Measurements from ENCODE around the gene CES2. TPM values are rescaled to one million over a fixed set of nuclear protein-coding genes. Genes with fewer than 3 reads are reported as not detected.

Gene CES2
- total and polyA plus RNA-seq, 2 donors (not counting 1 experiment from before 2014, with no cell fraction given), result 23.5 to 47.8 TPM

GRCh38 chr16:66899310-66899944 lies 35.9 kb upstream of the CES2 start:
- no peak overlapping the region for H3K27ac Mint-ChIP-seq
- no peak for TF ChIP-seq CTCF (IDR thresholded peaks at IDR 0.05)
- TF ChIP-seq EZH2 (IDR thresholded peaks at IDR 0.05; ENCODE audit: borderline replicate concordance, insufficient read depth, low read depth, low read length, poor library complexity, severe bottlenecking), result no peak
- Histone ChIP-seq H3K27me3 (replicated peaks in 1 of 4; ENCODE audit: control extremely low read depth in 1 of 4, control insufficient read depth in 3 of 4, insufficient read depth in 4 of 4, low read length in 3 of 4) (peaks cover 0 to 3% (median 0%) of the 10 kb centered on the region in 4 experiments), H4K20me1 (ENCODE audit: control insufficient read depth, insufficient read depth, low read length, poor library complexity, severe bottlenecking) (no peaks in the 10 kb centered on the region), H3K9ac (ENCODE audit: low read length) (no peak overlapping the region), H2AFZ (ENCODE audit: insufficient read depth, low read depth, low read length, poor library complexity, severe bottlenecking) (no peak overlapping the region), H3K79me2 (ENCODE audit: control insufficient read depth, insufficient read depth, low read length) (no peaks in the 10 kb centered on the region), H3K4me1 (ENCODE audit: control insufficient read depth in 2 of 2, insufficient read depth in 2 of 2, low read length in 2 of 2) (peaks cover 0 to 3% of the 10 kb centered on the region in 2 donors), H3K9me3 (ENCODE audit: control extremely low read depth in 1 of 3, control insufficient read depth in 2 of 3, insufficient read depth in 1 of 3, low read length in 2 of 3) (no peaks in the 10 kb centered on the region), H3K27ac (ENCODE audit: low read length in 2 of 2) (no peak overlapping the region), H3K4me2 (replicated peaks; ENCODE audit: low read depth, low read length, poor library complexity, severe bottlenecking) (no peak overlapping the region), H3K4me3 (ENCODE audit: control extremely low read depth in 1 of 5, extremely low read depth in 1 of 5, insufficient read depth in 1 of 5, low read depth in 2 of 5, low read length in 4 of 5) (no peak overlapping the region), H3K36me3 (replicated peaks in 1 of 2; ENCODE audit: control extremely low read depth in 1 of 2, control insufficient read depth in 1 of 2, extremely low read depth in 1 of 2, insufficient read depth in 2 of 2, low read length in 1 of 2) (no peaks in the 10 kb centered on the region)
- ATAC-seq (ENCODE audit: low read depth) (no peak), DNase-seq (no peak)
- POLR2A ChIA-PET, result no interaction called here
- no peaks in the 10 kb centered on the region for H3K4me1 Mint-ChIP-seq
- intact Hi-C loops (cut with micrococcal nuclease), result no loop called here
- no peaks in the 10 kb centered on the region for H3K9me3 Mint-ChIP-seq (ENCODE audit: insufficient read depth)
- H3K4me3 Mint-ChIP-seq, result no peak overlapping the region
- CTCF ChIA-PET, result interaction anchor here (0.6 kb wide), 1 partner anchor 39 kb away, joined by 4 read pairs; no protein-coding TSS in a partner anchor
- no peaks in the 10 kb centered on the region for H3K27me3 Mint-ChIP-seq
- 85% methylated on average over 4 of the region's 6 CpGs for WGBS (ENCODE audit: insufficient coverage)

- H4K20me1 ChIP-seq (ENCODE audit: control insufficient read depth, insufficient read depth, low read length, poor library complexity, severe bottlenecking), result no peaks in the 10 kb centered on the region
- intact Hi-C loops (cut with micrococcal nuclease), result no loop called here
- H3K27ac ChIP-seq (ENCODE audit: low read length in 2 of 2), result no peak overlapping the region
- POLR2A ChIA-PET, result no interaction called here
- Mint-ChIP-seq H3K9me3 (ENCODE audit: insufficient read depth) (no peaks in the 10 kb centered on the region), H3K4me1 (no peaks in the 10 kb centered on the region), H3K27me3 (no peaks in the 10 kb centered on the region), H3K27ac (no peak overlapping the region), H3K4me3 (no peak overlapping the region)
- H3K4me1 ChIP-seq (ENCODE audit: control insufficient read depth in 2 of 2, insufficient read depth in 2 of 2, low read length in 2 of 2), result peaks cover 0 to 3% of the 10 kb centered on the region in 2 donors
- peaks cover 0 to 3% (median 0%) of the 10 kb centered on the region in 4 experiments for H3K27me3 ChIP-seq (replicated peaks in 1 of 4; ENCODE audit: control extremely low read depth in 1 of 4, control insufficient read depth in 3 of 4, insufficient read depth in 4 of 4, low read length in 3 of 4)
- 73% methylated on average over 5 of the region's 9 CpGs for WGBS (ENCODE audit: insufficient coverage)
- CTCF ChIA-PET, result no interaction called here
- no peaks in the 10 kb centered on the region for H3K79me2 ChIP-seq (ENCODE audit: control insufficient read depth, insufficient read depth, low read length)
- no peak overlapping the region for H3K4me3 ChIP-seq (ENCODE audit: control extremely low read depth in 1 of 5, extremely low read depth in 1 of 5, insufficient read depth in 1 of 5, low read depth in 2 of 5, low read length in 4 of 5)
- no peak overlapping the region for H2AFZ ChIP-seq (ENCODE audit: insufficient read depth, low read depth, low read length, poor library complexity, severe bottlenecking)
- no peaks in the 10 kb centered on the region for H3K36me3 ChIP-seq (replicated peaks in 1 of 2; ENCODE audit: control extremely low read depth in 1 of 2, control insufficient read depth in 1 of 2, extremely low read depth in 1 of 2, insufficient read depth in 2 of 2, low read length in 1 of 2)
- TF ChIP-seq EZH2 (IDR thresholded peaks at IDR 0.05; ENCODE audit: borderline replicate concordance, insufficient read depth, low read depth, low read length, poor library complexity, severe bottlenecking) (no peak), CTCF (IDR thresholded peaks at IDR 0.05) (no peak)
- ATAC-seq (ENCODE audit: low read depth), result no peak
- H3K9me3 ChIP-seq (ENCODE audit: control extremely low read depth in 1 of 3, control insufficient read depth in 2 of 3, insufficient read depth in 1 of 3, low read length in 2 of 3), result no peaks in the 10 kb centered on the region
- no peak overlapping the region for H3K4me2 ChIP-seq (replicated peaks; ENCODE audit: low read depth, low read length, poor library complexity, severe bottlenecking)
- DNase-seq, result no peak
- H3K9ac ChIP-seq (ENCODE audit: low read length), result no peak overlapping the region
Observed at GRCh38 chr16:66899945-66900710, 35.2 kb upstream of the CES2 start.

Data from B cell (primary cell).